Fibroblast of mammary gland (primary cell): Measurements from ENCODE around the gene CENPS.

Source experiments
- DNase-seq: peaks from one replicate; pipeline ENCODE4 v3.0.0-alpha.2; 2010; ENCODE audit warnings: low read depth
- H3K4me3 ChIP-seq: 2 replicates; pipeline ENCODE4 v1.5.1; 2011; ENCODE audit warnings: low read depth, mild to moderate bottlenecking, low read length, moderate library complexity; ENCODE audit not compliant: control insufficient read depth
- CTCF ChIP-seq: conservative IDR thresholded peaks from 2 replicates; pipeline ENCODE4 v1.5.1; 2011; ENCODE audit warnings: low read depth, low read length, inconsistent platforms; ENCODE audit not compliant: control insufficient read depth, insufficient read depth

The CENPS gene

GRCh38 chr1:10474613-10475507 is 44.6 kb downstream of the CENPS start, which contains the start of gene PEX14:
PEX14 (plus strand) TSS chr1:10474950; CDS start chr1:10474967, 17 bp downstream.
- TF ChIP-seq CTCF, result no peak
- DNase-seq, result peak; percentile 75
- peak within 1 kb of the TSS; percentile 72 for H3K4me3 ChIP-seq

GRCh38 chr1:10475510-10475909 is 45.3 kb downstream of the CENPS start:
- peak overlapping the region; percentile 72 for H3K4me3 ChIP-seq
- no peak for TF ChIP-seq CTCF
- no peak for DNase-seq

- no peak for DNase-seq
- no peak overlapping the region for H3K4me3 ChIP-seq
- no peak for TF ChIP-seq CTCF
Measured at GRCh38 chr1:10479296-10479695, 49.1 kb downstream of the CENPS start.

- no peak for DNase-seq
Measured at GRCh38 chr1:10480614-10481013, 50.4 kb downstream of the CENPS start.

GRCh38 chr1:10484521-10484920 is 54.3 kb downstream of the CENPS start:
- no peak for TF ChIP-seq CTCF
- DNase-seq, result peak; percentile 51
- H3K4me3 ChIP-seq, result no peak overlapping the region

More at GRCh38 chr1:10480614-10481013, 50.4 kb downstream of the CENPS start:
- H3K4me3 ChIP-seq, result no peak overlapping the region
- TF ChIP-seq CTCF, result no peak

GRCh38 chr1:10489291-10490055 is 59.2 kb downstream of the CENPS start:
- no peak for DNase-seq
- no peak overlapping the region for H3K4me3 ChIP-seq
- TF ChIP-seq CTCF, result no peak
